NCI-H1092 (cell line): ENCODE measurements around the gene CASK.

Experiments
- DNase-seq: peaks from one replicate; lab custom pipeline; 2025; lab: John Stamatoyannopoulos, UW

CASK gene

GRCh38 chrX:41559235-41560052 is 363.9 kb downstream of the CASK start:
- no peak for DNase-seq

GRCh38 chrX:41558531-41558930 is 364.8 kb downstream of the CASK start:
- no peak for DNase-seq

- DNase-seq, result no peak
Observed at GRCh38 chrX:41556958-41557357, 366.4 kb downstream of the CASK start.

DNA sequence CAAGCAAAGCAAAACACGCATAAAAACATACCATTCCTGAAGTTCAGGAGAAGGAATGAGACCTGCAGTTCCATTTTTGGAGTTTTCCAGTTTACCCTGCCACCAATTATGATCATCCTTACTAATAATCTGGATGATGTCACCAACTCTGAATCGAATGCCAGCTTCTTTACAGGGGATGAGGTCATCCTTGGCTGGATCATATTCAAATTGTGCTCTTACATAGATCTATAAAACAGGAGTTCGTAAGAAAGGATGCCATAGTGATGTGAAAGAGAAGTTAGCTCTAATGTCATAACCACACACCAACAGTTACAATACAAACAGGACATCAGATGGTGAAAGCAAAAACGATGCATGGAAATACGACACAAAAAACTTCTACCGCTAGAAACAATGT is 369.7 kb downstream of the CASK start:
- DNase-seq, result no peak

- no peak for DNase-seq
Observed at GRCh38 chrX:41548411-41548810, 374.9 kb downstream of the CASK start.

DNA sequence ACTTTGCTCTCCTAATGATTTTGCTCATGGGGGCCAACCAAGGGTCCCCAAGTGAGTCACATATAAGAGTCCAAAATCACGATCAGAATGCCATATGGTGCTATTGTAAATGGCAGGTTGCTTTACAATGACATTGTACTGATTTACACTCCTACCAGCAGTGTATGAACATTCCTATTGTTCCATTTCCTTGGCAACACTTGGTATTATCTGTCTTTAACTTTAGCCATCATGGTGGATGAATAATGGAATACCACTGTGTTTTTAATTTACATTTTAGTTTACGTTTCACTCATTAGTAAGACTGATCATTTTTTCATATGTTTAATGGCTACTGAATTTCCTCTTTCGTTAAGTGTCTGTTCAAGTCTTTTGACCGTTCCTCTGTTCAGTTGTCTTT is 379.7 kb downstream of the CASK start:
- DNase-seq, result no peak

DNA sequence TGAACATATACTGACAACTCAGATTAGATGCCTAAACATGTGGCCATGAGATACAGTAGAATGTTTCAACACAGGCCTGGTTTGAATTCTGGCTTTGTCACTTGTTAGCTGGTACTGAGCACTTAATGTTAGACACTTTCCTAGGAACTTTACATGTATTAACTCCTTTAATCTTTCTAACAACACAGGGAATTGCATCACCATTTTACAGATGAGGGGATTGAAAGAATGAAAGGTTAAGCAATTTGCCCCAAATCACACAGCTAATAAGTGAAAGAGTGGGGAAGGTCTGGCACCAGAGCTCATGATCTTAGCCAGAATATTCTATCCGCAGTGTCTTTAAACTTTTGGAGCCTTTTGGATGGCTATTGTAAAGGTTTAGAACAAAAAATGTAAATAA is 380.3 kb downstream of the CASK start:
- no peak for DNase-seq

GRCh38 chrX:41542536-41542935 is 380.8 kb downstream of the CASK start:
- no peak for DNase-seq

DNA sequence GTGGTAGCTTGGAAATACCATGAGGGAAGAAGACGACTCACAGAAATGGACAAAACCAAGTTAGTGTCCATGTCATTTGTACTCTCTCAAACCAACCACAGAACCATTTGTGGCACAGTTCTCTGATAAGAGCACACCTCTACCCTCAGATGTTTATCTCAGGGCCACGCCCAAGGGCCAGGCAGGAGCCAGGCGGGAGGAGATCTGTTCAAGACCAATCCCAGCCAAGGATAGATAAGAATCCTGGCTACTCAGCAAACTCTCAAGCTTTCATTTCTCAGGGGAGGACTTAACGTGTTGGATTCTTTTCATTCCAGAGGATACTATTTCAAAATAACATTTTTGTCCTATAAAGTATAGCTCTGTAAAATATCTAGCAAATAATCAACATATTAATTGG is 381.2 kb downstream of the CASK start:
- DNase-seq, result no peak

GRCh38 chrX:41541386-41541785 is 382.0 kb downstream of the CASK start:
- DNase-seq, result no peak

- no peak for DNase-seq
Observed at GRCh38 chrX:41538707-41539106, 384.6 kb downstream of the CASK start.

GRCh38 chrX:41530085-41530484 is 393.3 kb downstream of the CASK start:
- DNase-seq, result no peak

GRCh38 chrX:41529221-41529620 is 394.1 kb downstream of the CASK start:
- DNase-seq, result no peak

GRCh38 chrX:41528784-41529183 is 394.6 kb downstream of the CASK start:
- DNase-seq, result no peak

DNA sequence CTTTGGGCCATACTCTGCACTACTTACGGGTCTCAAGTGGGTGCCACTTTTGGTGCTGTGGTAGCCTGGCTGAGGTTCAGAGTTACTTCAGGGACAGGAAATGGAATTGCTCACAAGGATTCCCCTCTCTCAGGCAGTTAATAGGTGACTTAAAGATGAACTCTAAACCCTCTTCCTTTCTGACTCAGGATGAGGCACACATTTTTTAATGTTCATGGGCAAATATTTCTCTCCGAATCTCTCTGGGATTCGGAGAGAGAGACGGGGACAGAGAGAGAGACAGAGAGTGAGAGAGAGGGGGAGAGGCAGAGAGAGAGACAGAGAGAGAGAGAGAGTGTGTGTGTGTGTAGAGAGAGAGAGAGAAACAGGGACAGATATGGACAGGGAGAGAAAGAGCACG is 396.4 kb downstream of the CASK start:
- DNase-seq, result no peak

- DNase-seq, result no peak
Observed at GRCh38 chrX:41526271-41526670, 397.1 kb downstream of the CASK start.

- no peak for DNase-seq
Observed at GRCh38 chrX:41522671-41523070, 400.7 kb downstream of the CASK start.

- no peak for DNase-seq
Observed at GRCh38 chrX:41522081-41522480, 401.3 kb downstream of the CASK start.

- no peak for DNase-seq
Observed at GRCh38 chrX:41519468-41519867, 403.9 kb downstream of the CASK start.

- no peak for DNase-seq
Observed at GRCh38 chrX:41518841-41519220, 404.5 kb downstream of the CASK start.

DNA sequence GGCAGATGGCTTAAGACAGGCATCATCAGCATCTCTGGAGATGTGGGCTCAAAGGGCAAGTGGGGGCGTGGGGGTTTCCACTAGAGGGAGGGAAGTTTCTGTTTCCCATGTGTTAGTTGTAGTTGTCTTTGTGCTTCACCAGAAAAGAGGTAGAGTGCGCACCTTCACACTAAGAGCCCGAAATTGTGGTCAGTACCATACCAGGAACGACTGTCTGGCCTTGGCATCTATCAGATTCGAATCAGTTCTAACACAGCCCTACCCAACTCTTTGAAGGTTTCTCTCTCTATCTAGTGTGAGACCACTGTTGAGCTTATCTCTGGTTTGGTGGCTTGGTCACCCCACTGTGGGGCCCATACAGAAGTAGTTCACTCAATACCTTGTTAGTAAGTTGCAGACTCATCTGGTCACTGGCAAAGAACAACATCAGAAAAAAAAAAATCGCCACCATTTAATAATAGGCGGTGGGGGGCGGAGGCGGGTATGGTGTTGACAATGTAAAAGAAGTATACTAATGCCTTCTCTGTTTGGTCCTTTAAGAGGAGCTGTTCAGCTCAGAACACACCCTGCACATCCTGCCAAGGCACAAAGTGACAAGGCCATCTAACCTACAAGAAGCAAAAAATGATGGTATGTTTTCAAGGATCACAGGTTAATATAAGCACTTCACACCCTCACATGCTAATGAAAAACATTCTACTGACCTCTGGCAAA is 405.1 kb downstream of the CASK start:
- no peak for DNase-seq

DNA sequence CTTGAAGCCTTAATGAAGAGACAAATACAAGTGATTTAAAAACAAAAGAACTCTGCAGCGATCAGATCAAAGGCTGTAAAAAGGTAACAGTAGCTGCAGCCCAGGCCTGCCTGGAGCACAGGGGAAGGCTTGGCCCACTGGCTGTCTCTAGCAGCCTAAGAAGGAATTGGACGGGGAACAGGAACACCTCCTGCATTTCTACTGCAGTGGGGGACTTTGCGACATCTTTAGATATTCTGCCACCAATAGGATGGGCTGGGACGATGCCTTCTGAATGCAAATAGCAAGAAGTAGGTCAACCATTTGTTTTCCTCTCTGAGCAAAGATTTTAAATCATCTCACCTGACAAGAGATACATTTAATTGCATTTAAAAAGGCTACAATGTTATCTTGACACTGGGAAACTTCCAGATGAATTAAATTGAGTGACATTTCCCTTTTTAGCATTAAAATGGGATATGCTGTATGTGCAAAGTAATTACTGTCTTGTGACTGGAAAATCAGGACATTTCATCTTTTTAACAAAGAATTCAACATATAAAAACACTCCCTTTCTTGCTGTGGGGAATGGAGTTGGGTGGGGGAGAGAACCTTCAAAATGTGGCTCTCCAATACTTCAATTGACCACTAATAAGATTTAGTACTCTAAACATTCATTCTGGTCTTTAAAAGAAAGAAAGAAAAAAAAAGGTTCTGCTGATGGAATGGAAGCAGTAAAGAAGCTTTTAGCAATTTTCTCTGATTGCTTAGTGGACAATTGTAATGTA is 406.2 kb downstream of the CASK start:
- no peak for DNase-seq

DNA sequence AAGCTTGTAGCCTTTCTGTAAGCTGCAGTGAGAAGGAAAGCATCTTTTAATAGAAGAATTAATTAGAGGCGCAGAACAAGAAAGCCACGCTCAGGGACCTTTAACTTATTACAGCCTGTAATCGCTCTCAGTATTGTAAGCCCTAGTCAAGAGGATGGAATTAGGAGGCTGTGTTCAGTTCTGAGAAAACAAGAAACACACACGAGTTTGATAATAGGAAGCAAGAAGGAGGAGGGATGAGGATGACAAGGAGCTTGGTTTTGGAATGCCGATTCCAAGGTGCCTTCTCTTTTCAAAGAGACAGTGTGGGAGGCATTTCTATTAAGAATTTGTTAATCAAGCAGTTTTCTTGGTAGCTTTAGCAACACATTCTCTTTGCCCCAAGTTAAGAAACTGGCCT is 406.9 kb downstream of the CASK start:
- no peak for DNase-seq
